Left colon (tissue), 2 donors: ENCODE data around the gene ZNF236. TPM values are rescaled to one million over a fixed set of nuclear protein-coding genes. Genes with fewer than 3 reads are reported as not detected.
A peak's percentile ranks its signal among the peaks of the same experiment; 100 is the strongest.

ENCODE experiments used
- ATAC-seq: fragments of 200-7000 bp; cut with Tn5 transposase; one replicate; pipeline ENCODE4 v1.9.1; 2020; ENCODE audit warnings: mild to moderate bottlenecking, moderate library complexity
- DNase-seq, 2 donors: peaks; one replicate each; pipeline ENCODE4 v3.0.0-alpha.2; 2020
- intact Hi-C, 2 donors: fragments of 100-400 bp; cut with DNase I in 1 of 2; cut with micrococcal nuclease in 1 of 2; formaldehyde crosslinking; loops; one replicate each; pipeline versions ENCODE4 v1.11.2 to v1.14.0; 2022; cut with DNase I, micrococcal nuclease
- total RNA-seq, 2 donors: library from RNA; stranded (reverse); fragmentation: NEBNext Ultra II Directional; extraction: Animal tissue kit (Norgen Biotek cat#: 25700); gene quantifications; one replicate each; pipeline ENCODE4 v1.2.1, GENCODE V29; 2021
- donor health status: DM: no; HTN: no; CAD: no.
- donor health status: DM: yes; HTN: yes; CAD: no.

The ZNF236 gene
- total RNA-seq, 2 donors from 2014 or later: 11.4 to 13.0 TPM

- intact Hi-C loops: no loop called here
- ATAC-seq (no peak), DNase-seq (no peak)
Observed at GRCh38 chr18:76844742-76845477, 22.6 kb downstream of the ZNF236 start.

- ATAC-seq (no peak), DNase-seq (no peak)
- intact Hi-C loops: no loop called here
Observed at GRCh38 chr18:76846217-76846616, 23.9 kb downstream of the ZNF236 start.

GRCh38 chr18:76847916-76848315, 25.6 kb downstream of the ZNF236 start:
- DNase-seq (no peak), ATAC-seq (no peak)
- intact Hi-C loops: no loop called here

GRCh38 chr18:76850112-76850511, 27.8 kb downstream of the ZNF236 start:
- ATAC-seq: no peak
- no peak for DNase-seq
- intact Hi-C loops: no loop called here

- ATAC-seq (no peak), DNase-seq (no peak)
- intact Hi-C loops: no loop called here
Observed at GRCh38 chr18:76855594-76855993, 33.2 kb downstream of the ZNF236 start.

- ATAC-seq (no peak), DNase-seq (no peak)
- intact Hi-C loops: no loop called here
Observed at GRCh38 chr18:76857476-76857875, 35.1 kb downstream of the ZNF236 start.

- intact Hi-C loops: no loop called here
- no peak for DNase-seq
- ATAC-seq: no peak
Observed at GRCh38 chr18:76859474-76860339, 37.4 kb downstream of the ZNF236 start.

GRCh38 chr18:76860411-76860810, 38.1 kb downstream of the ZNF236 start:
- DNase-seq (no peak), ATAC-seq (no peak)
- intact Hi-C loops: no loop called here

- DNase-seq (no peak), ATAC-seq (no peak)
- intact Hi-C loops: no loop called here
Observed at GRCh38 chr18:76866666-76867065, 44.3 kb downstream of the ZNF236 start.

- intact Hi-C loops: loop anchor here in 1 of 2 donors (10.0 kb wide), 1 partner anchor 69 kb away; no protein-coding TSS in a partner anchor
- no peak for ATAC-seq
Observed at GRCh38 chr18:76873311-76873710, 51.0 kb downstream of the ZNF236 start.

GRCh38 chr18:76873713-76874112, 51.4 kb downstream of the ZNF236 start:
- ATAC-seq (no peak), DNase-seq (no peak)
- intact Hi-C loops: loop anchor here in 1 of 2 donors (10.0 kb wide), 1 partner anchor 69 kb away; no protein-coding TSS in a partner anchor

More at GRCh38 chr18:76873311-76873710, 51.0 kb downstream of the ZNF236 start:
- DNase-seq: no peak

- ATAC-seq: peak; percentile 64
- intact Hi-C loops: loop anchor here in 1 of 2 donors (10.0 kb wide), 1 partner anchor 70 kb away; no protein-coding TSS in a partner anchor
Observed at GRCh38 chr18:76874642-76875389, 52.5 kb downstream of the ZNF236 start.

GRCh38 chr18:76875390-76876325, 53.3 kb downstream of the ZNF236 start:
- intact Hi-C loops: loop anchor here in 1 of 2 donors (10.0 kb wide), 1 partner anchor 71 kb away; no protein-coding TSS in a partner anchor
- DNase-seq (peak; percentile 51 to 57), ATAC-seq (peak; percentile 93)

More at GRCh38 chr18:76874642-76875389, 52.5 kb downstream of the ZNF236 start:
- DNase-seq: no peak

GRCh38 chr18:76878426-76878825, 56.1 kb downstream of the ZNF236 start:
- ATAC-seq (no peak), DNase-seq (no peak)
- intact Hi-C loops: loop anchor here in 1 of 2 donors (10.0 kb wide), 1 partner anchor 74 kb away; no protein-coding TSS in a partner anchor

GRCh38 chr18:76880026-76880425, 57.7 kb downstream of the ZNF236 start:
- no peak for DNase-seq
- ATAC-seq: no peak
- intact Hi-C loops: no loop called here

GRCh38 chr18:76881744-76882143, 59.4 kb downstream of the ZNF236 start:
- ATAC-seq (no peak), DNase-seq (no peak)
- intact Hi-C loops: no loop called here

GRCh38 chr18:76882146-76882545, 59.8 kb downstream of the ZNF236 start:
- ATAC-seq (no peak), DNase-seq (no peak)
- intact Hi-C loops: no loop called here

GRCh38 chr18:76885001-76885400, 62.6 kb downstream of the ZNF236 start:
- intact Hi-C loops: no loop called here
- no peak for DNase-seq
- no peak for ATAC-seq
